Activated effector memory CD4-positive, alpha-beta T cell treated with anti-CD3 and anti-CD28 coated beads, Interleukin-2, amount 50 U/mL, for 16 hours (primary cell): ENCODE data around the gene SF3B4.
A peak's percentile ranks its signal among the peaks of the same experiment; 100 is the strongest.
"Not testable (repeated sequence)": the region's sequence is repeated elsewhere in the genome, so short reads cannot be mapped to it uniquely, and the experiment has no call there.

Experiments
- DNase-seq: peaks from one replicate; pipeline ENCODE4 v3.0.0-alpha.2; 2020

SF3B4 gene

DNA sequence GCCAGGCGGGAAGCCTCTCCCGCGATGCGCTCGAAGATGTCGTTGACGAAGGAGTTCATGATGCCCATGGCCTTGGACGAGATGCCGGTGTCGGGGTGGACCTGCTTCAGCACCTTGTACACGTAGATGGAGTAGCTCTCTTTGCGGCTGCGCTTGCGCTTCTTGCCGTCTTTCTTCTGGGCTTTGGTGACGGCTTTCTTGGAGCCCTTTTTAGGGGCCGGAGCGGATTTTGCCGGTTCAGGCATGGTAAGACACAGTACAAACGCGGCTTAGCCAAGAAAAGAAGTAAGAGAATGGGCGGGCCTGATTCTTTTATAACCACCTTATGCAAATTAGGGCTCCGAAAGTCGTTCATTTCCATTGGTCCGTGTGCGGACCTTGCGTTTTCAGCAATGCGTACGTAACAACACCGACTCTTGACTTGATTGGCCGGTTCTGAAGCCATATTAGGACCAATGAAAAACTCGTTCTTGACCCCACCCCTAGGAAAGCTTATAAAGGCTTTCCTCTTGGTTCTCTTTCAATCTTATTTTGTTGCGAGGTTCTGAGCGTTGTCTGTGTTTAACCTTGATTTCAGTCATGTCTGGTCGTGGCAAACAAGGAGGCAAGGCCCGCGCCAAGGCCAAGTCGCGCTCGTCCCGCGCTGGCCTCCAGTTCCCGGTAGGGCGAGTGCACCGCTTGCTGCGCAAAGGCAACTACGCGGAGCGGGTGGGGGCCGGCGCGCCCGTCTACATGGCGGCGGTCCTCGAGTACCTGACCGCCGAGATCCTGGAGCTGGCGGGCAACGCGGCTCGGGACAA, 41.0 kb downstream of the SF3B4 start:
- peak; percentile 90 for DNase-seq

- DNase-seq = not testable (repeated sequence)
These were observed 41.5 kb downstream of the SF3B4 start for GRCh38 chr1:149886121-149886395.

DNA sequence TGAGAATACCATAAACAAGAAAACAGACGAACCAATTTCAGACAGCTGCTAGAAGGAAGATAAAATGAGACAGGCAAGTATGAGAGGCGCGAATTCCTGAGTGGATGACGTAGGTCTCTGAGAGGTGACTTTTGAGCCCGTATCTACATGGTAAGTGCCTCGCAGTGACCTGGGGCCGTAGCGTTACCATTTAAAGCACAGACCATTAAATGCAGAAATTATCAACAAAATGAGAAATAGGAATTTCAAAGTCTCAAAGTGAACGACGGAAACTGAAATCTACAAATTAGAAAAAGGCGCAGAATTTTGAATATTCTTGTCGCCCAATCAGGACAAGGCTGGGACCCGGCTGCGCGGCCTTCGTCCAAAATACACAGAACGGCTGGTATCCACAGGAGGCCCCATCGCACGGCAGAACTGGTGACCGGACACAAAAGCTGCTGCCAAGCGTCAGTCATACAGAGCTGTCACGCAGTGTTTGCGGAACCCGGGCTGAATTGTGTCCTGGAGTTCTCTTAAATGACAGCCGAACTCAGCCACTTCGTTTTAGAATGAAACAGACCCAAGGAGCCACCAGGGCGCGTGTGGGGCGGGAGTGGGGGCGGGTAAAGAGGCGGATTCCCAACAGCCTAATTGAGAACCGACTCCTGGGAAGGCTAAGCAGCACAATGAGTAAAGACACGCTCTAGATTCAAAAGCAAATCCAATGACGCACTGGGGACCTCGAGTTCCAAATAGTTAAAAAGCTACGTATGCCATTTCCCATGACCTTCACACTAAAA, 42.1 kb downstream of the SF3B4 start:
- DNase-seq = peak; percentile 86

DNA sequence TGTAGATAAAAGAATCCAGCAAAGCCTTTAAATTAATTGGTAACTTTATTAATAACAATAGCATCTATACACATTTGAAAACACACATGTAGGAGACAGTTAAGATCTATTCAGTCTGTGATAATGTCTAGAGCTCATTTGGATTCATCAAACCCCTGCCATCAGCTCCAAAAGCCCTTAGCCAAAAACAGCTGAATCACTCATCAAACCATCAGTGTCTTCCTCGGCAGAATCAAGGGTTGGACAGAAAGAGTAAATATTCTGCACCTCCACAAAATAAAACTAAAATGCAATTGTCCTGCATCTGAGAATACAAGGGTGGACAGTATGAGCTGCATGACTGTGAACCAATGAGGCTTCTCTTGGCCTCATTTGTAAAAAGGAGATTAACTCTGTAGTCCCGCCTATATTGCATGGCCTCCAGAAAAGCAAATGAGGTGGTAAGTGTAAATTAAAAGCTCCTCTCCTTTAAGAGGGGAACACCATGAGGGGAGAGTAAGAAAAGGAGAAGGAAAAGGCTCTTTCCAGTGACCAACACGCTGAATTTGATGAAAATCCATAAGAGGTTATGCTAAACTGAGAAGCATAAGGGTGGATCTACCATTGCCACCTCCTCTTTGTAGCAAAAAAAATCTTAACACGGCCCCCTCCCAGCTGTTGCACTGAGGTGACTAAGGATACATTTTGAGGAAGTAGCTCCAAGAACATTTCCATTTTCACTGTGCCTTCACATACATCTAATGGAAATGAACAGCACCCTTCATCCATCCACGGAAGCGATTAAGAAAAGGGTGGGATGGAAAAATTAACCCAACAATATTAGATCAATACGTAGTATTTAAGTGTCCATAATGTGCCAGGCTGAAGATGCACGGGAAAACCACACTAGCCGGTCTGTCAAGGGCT, 42.9 kb downstream of the SF3B4 start:
- no peak for DNase-seq

DNA sequence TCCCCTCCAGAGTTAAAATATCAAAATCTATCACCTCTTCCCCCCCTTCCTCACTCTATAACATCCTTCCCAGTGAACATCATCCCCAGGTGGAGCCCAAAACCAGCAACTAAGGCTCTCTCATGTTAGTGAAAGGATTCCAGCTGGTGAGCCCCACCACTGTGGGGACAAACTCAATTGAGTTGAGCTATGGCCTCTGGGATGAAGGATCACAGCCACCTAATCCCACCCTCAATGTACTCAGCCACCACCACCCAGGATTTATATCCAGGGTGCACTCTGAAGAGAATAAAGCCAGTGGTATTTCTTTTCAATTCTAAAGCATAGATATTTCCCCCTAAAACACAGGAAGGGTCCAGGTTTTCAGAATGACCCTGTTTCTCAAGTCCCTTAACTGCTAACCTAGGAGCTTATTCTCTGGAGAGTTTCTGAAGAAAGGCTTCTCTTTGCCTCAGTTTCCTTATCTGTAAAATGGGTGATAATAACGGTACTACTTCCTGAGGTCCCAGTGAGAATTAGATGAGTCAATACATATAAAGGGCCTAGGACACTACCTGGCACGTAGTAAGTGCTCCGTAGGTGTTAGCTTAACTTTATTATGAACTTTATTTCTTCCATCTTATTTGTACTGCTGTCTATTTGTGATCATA, 43.9 kb downstream of the SF3B4 start:
- no peak for DNase-seq

DNA sequence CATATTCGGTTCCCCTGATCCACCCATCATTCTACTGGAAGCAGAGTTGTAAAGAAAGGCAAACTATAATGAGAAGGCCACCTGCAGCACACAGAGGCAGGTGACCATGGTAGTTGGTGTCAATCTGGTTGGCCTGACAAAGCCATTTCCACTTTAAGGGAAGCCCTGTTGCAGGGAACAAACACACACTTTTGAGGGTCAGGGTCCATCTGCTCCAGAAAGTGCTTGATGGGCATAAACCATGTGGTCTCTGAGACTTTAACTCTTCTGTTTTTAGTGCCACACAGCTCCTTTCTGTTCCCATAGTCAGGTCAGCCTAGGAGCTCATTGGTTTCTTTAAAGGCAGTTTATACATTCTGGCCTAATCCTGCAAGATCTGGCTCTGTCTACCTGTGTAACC, 45.7 kb downstream of the SF3B4 start:
- DNase-seq = no peak

DNA sequence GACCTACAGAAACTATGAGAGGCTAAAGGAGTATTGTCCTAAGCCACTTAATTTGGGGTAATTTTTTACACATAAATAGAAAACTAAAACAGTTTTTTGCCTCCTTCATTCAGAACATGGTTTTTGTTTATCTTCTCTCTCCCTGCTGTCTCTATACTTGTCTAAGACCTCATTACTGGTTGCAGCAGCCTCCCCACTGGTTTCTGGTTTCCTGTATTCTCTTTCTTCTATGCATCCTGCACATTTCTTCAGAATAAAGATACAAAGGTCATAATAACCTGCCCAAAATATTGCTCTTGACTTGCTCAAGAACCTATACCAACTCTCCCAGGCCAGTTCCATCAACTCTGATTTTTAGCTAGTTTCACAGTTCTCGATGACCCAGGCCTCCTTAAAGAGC, 48.0 kb downstream of the SF3B4 start:
- DNase-seq = no peak

DNA sequence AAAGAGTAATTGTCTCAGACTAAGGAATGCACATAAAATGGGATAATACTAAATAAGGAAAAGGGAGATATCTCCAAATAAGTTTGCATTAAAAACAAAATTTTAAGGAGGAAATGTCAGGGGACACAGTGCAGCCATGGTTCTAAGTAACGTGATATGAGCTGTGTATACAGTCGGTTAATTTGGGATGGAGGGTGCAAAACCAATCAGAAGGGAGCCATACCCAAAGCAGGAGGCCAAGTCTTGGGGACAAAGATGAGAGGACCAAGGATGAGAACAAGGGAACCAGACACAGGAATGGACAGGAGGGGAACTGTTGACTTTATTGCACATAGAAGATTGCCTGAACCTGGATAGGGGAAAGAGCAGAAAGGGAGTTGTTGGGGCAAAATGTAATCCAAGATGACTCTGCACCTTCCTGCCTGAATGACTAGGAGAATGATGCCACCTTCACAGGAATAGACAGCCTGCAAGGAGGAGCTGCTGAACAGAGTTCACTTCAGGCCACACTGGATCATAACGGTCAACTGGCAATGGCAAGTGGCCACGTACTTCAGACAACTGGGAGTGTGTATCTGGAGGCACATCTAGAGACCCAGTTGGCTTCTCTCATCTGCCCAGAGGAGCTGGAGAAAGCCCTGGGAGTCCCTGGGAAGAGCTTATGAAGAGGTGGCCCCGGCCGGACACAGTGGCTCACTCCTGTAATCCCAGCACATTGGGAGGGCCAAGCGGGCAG, 50.2 kb downstream of the SF3B4 start:
- DNase-seq = peak; percentile 4
